Heart left ventricle (tissue), 16 donors: ENCODE results near the gene FAM83C. TPM values are rescaled to one million over a fixed set of nuclear protein-coding genes. Genes with fewer than 3 reads are reported as not detected.
"Not testable (repeated sequence)": the region's sequence is repeated elsewhere in the genome, so short reads cannot be mapped to it uniquely, and the experiment has no call there.

Experiments
- ATAC-seq, 4 donors: fragments of 200-7000 bp; cut with Tn5 transposase; one replicate each; pipeline ENCODE4 v1.9.1; 2020 to 2022; ENCODE audit warnings: moderate library complexity in 4 of 4, mild to moderate bottlenecking in 3 of 4, moderate number of reproducible peaks in 1 of 4
- DNase-seq, 5 donors: peaks; one replicate each; pipeline ENCODE4 v3.0.0-alpha.2; 2020
- H3K27ac ChIP-seq, 12 donors: fragments of 200-600 bp; sonication (generic) in 4 of 12; one replicate each; pipeline versions ENCODE4 v1.5.0 to v1.8.0; 2016 to 2022; ENCODE audit warnings: mild to moderate bottlenecking in 2 of 12
- H3K27me3 ChIP-seq, 9 donors: fragments of 200-600 bp; sonication (generic) in 2 of 9; one replicate each; pipeline versions ENCODE4 v1.5.1 to v1.8.0; 2016 to 2022; ENCODE audit warnings: mild to moderate bottlenecking in 3 of 9
- H3K36me3 ChIP-seq, 9 donors: fragments of 200-600 bp; sonication (generic) in 2 of 9; one replicate each; pipeline versions ENCODE4 v1.5.0 to v1.8.0; 2018 to 2022; ENCODE audit warnings: mild to moderate bottlenecking in 2 of 9
- H3K4me1 ChIP-seq, 12 donors: fragments of 200-600 bp; sonication (generic) in 4 of 12; one replicate each; pipeline versions ENCODE4 v1.5.0 to v1.8.0; 2016 to 2022; ENCODE audit warnings: mild to moderate bottlenecking in 3 of 12
- H3K4me3 ChIP-seq, 12 donors: fragments of 200-600 bp; sonication (generic) in 4 of 12; one replicate each; pipeline versions ENCODE4 v1.5.0 to v1.8.0; 2017 to 2022; ENCODE audit warnings: mild to moderate bottlenecking in 9 of 12, moderate library complexity in 4 of 12
- H3K9me3 ChIP-seq, 12 donors: fragments of 200-600 bp; sonication (generic) in 4 of 12; one replicate each; pipeline versions ENCODE4 v1.5.0 to v1.8.0; 2016 to 2022; ENCODE audit warnings: mild to moderate bottlenecking in 1 of 12
- POLR2A ChIP-seq, 2 donors: fragments of 450-650 bp; IDR thresholded peaks; one replicate each; pipeline ENCODE4 v1.6.1; 2017; ENCODE audit warnings: antibody characterized with exemption in 2 of 2, mild to moderate bottlenecking in 2 of 2, moderate library complexity in 2 of 2
- WGBS, 4 donors: extraction: QIAGEN DNeasy Blood & Tissue Kit in 2 of 4; methylation state at CpG; one replicate each; pipeline versions ENCODE4 v1.1.5 to v1.1.7; 2013 to 2018; 5-methylcytosine and 5-hydroxymethylcytosine counted together
- intact Hi-C, 10 donors: fragments of 100-400 bp; cut with DNase I; formaldehyde crosslinking; loops; one replicate each; pipeline versions ENCODE4 v1.11.1 to v1.14.2; 2022
- polyA plus RNA-seq, 2 donors: library from polyadenylated mRNA; stranded (reverse); fragments of 200-250 nt; gene quantifications; one replicate each; pipeline ENCODE4 v1.2.3, GENCODE V29; 2013
- total RNA-seq, 9 donors: library from RNA; depleted of rRNA in 2 of 9; stranded (reverse); fragments of >200 nt in 2 of 9; fragmentation: NEBNext Ultra II Directional in 3 of 9; extraction: Animal tissue kit (Norgen Biotek cat#: 25700) in 3 of 9; gene quantifications; one replicate each; pipeline versions ENCODE4 v1.1.0 to v1.2.4, GENCODE V29; 2016 to 2023
- TF ChIP-seq, protein P1 (sequence below), 12 donors: fragments of 200-600 bp; sonication (generic) in 4 of 12; IDR thresholded peaks; one replicate each; pipeline versions ENCODE4 v1.5.0 to v1.8.0; 2018 to 2022; ENCODE audit warnings: antibody characterized with exemption in 12 of 12, mild to moderate bottlenecking in 5 of 12
- donor health status: ischemic (EF 13 %, LVEDD 7.1; RV severe dilation, severe dysfunction).
- donor health status: healthy with polysubstance abuse.
- donor health status: DM: no; HTN: yes; CAD: no.
- donor health status: DM: no; HTN: no; CAD: no.
- donor health status: ischemic (EF 25% LVEDD 6.9; RV normal size, moderate dysfunction).
- donor health status: ischemic (EF 25% LVEDD 5.7; RV mildly dilated, moderate dysfunction).
- donor health status: healthy.
- donor health status: DM: yes; HTN: yes; CAD: no.
- donor health status: ischemic (EF 35%, LVEDD 5.7; RV mildly dilated, moderate dysfunction).
- donor health status: nonischemic (EF 11% LVEDD 7.7; RV severe dilation, severe dysfunction).
- donor health status: DM: yes; HTN: yes; CAD: no.
- donor health status: PGD.
- donor health status: ischemic (EF 29% LVEDD 5.4; RV normal size, mild dysfunction).
- donor health status: nonischemic (EF 23%, LVEDD 6.1; RV moderate dilation, normal function).

Gene FAM83C
- total and polyA plus RNA-seq, 11 donors: not detected

DNA sequence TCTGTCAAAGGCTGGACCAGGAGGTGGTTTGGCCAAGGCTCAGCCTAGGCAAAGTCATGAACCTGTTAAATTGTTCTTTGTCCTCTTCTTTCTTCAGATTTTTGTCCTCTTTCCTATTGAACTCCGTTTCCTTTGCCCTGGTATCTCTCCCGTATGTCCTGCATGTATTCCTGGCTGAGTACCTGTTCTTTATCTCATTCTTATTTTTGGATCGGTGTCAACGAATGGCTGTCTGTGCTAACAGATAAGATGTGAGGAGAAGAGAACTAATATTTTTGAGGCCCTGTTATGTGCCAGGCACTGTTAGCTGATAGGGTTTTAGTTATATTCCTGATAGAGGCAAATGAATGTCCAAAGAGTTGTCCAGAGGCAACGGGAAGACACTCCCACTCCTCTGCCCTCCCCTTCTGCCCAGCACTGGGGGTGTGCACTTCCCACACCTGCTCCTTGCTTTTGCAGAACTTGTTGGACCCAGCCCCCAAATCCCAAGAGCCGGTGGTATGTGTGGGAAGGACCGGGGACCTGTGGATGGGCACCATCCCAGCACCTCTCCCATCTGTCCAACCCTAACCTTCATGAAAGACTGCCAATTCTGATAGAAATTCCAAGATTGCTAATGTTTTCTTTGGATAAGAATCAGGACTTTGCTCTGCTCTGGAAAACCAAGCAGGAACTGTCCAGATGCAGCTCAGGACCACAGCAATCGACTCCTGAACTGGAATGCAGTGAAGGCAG lies 34.9 kb downstream of the FAM83C start:
- Histone ChIP-seq H3K4me1 (peaks cover 0 to 12% (median 5%) of the 10 kb centered on the region in 12 donors), H3K27me3 (no peaks in the 10 kb centered on the region), H3K36me3 (no peaks in the 10 kb centered on the region), H3K9me3 (no peaks in the 10 kb centered on the region), H3K4me3 (no peak overlapping the region), H3K27ac (no peak overlapping the region)
- intact Hi-C loops: no loop called here
- DNase-seq: no peak
- ATAC-seq: peak in 1 of 4 donors; percentile 39
- TF ChIP-seq, protein P1, sequence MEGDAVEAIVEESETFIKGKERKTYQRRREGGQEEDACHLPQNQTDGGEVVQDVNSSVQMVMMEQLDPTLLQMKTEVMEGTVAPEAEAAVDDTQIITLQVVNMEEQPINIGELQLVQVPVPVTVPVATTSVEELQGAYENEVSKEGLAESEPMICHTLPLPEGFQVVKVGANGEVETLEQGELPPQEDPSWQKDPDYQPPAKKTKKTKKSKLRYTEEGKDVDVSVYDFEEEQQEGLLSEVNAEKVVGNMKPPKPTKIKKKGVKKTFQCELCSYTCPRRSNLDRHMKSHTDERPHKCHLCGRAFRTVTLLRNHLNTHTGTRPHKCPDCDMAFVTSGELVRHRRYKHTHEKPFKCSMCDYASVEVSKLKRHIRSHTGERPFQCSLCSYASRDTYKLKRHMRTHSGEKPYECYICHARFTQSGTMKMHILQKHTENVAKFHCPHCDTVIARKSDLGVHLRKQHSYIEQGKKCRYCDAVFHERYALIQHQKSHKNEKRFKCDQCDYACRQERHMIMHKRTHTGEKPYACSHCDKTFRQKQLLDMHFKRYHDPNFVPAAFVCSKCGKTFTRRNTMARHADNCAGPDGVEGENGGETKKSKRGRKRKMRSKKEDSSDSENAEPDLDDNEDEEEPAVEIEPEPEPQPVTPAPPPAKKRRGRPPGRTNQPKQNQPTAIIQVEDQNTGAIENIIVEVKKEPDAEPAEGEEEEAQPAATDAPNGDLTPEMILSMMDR (IDR thresholded peaks at IDR 0.05): no peak
- TF ChIP-seq POLR2A (IDR thresholded peaks at IDR 0.05): no peak
- WGBS, 4 donors: 23 to 45% (median 35%) methylated on average over 8 of the region's 8 CpGs

- Histone ChIP-seq H3K4me1 (peaks cover 0 to 12% (median 5%) of the 10 kb centered on the region in 12 donors), H3K27ac (no peak overlapping the region), H3K9me3 (no peaks in the 10 kb centered on the region), H3K4me3 (no peak overlapping the region), H3K27me3 (no peaks in the 10 kb centered on the region), H3K36me3 (no peaks in the 10 kb centered on the region)
- WGBS, 4 donors: 90 to 97% (median 94%) methylated on average over 12 of the region's 12 CpGs
- intact Hi-C loops: no loop called here
- no peak for TF ChIP-seq POLR2A (IDR thresholded peaks at IDR 0.05)
- TF ChIP-seq, protein P1 (IDR thresholded peaks at IDR 0.05): no peak
- no peak for ATAC-seq
- DNase-seq: no peak
These were observed 37.7 kb downstream of the FAM83C start for GRCh38 chr20:35254448-35254999.

- no peak for ATAC-seq
- no peak for TF ChIP-seq POLR2A (IDR thresholded peaks at IDR 0.05)
- TF ChIP-seq, protein P1 (IDR thresholded peaks at IDR 0.05): no peak
- H3K27ac ChIP-seq: no peak overlapping the region
- 75 to 94% (median 82%) methylated on average over 3 of the region's 3 CpGs for WGBS, 4 donors
- no peak overlapping the region for H3K4me3 ChIP-seq
- intact Hi-C loops: no loop called here
- no peaks in the 10 kb centered on the region for H3K9me3 ChIP-seq
- peaks cover 0 to 12% (median 5%) of the 10 kb centered on the region in 12 donors for H3K4me1 ChIP-seq
- DNase-seq: no peak
- H3K27me3 ChIP-seq: no peaks in the 10 kb centered on the region
- H3K36me3 ChIP-seq: no peaks in the 10 kb centered on the region
These were observed 39.2 kb downstream of the FAM83C start for GRCh38 chr20:35253010-35253409.

- H3K27me3 ChIP-seq, intact Hi-C loops, H3K4me3 ChIP-seq, ATAC-seq, H3K36me3 ChIP-seq, H3K4me1 ChIP-seq, DNase-seq, H3K27ac ChIP-seq, H3K9me3 ChIP-seq: not testable (repeated sequence)
- 80 to 100% (median 98%) methylated on average over 1 to 2 of the region's 2 CpGs for WGBS, 4 donors
These were observed 39.6 kb downstream of the FAM83C start for GRCh38 chr20:35252598-35252997.
